H1 (cell line): Measurements from ENCODE around the gene LCE1B. TPM values are rescaled to one million over a fixed set of nuclear protein-coding genes. Genes with fewer than 3 reads are reported as not detected.

Experiments
- CTCF ChIA-PET: fragments of 300-600 bp; sonication (Branson Sonifier 250); formaldehyde crosslinking; loops from one replicate; lab custom pipeline; 2021; ENCODE audit not compliant: partially characterized antibody; lab: Charles Lee
- POLR2A ChIA-PET: fragments of 300-600 bp; sonication (Branson Sonifier 250); formaldehyde crosslinking; loops from one replicate; lab custom pipeline; 2021; ENCODE audit warnings: inconsistent platforms; ENCODE audit not compliant: partially characterized antibody; lab: Charles Lee
- DNase-seq, 2 experiments: peaks; one replicate each; pipeline versions ENCODE4 v3.0.0 to v3.0.0-alpha.2; 2010 to 2022; ENCODE audit warnings: low spot score in 2 of 2, low read depth in 1 of 2, mixed read lengths in 1 of 2
- FAIRE-seq: peaks from 2 replicates; lab custom pipeline; 2011; peaks lifted over from hg19 to GRCh38; lab: Jason Lieb, UNC
- H2AFZ ChIP-seq: 2 replicates; pipeline ENCODE4 v1.8.1; 2012; ENCODE audit warnings: low read length, inconsistent platforms
- H2AK5ac ChIP-seq: 2 replicates; pipeline ENCODE4 v1.6.1; 2013; ENCODE audit warnings: low read depth, low read length
- H2BK120ac ChIP-seq: replicated peaks from 2 replicates; pipeline ENCODE3; 2013; ENCODE audit warnings: low read depth, low read length, inconsistent platforms
- H2BK12ac ChIP-seq: 2 replicates; pipeline ENCODE4 v1.6.1; 2013; ENCODE audit warnings: low read depth, low read length
- H2BK15ac ChIP-seq: 2 replicates; pipeline ENCODE4 v1.6.1; 2013; ENCODE audit warnings: low read length
- H2BK20ac ChIP-seq: 2 replicates; pipeline ENCODE4 v1.6.1; 2013; ENCODE audit warnings: low read length
- H2BK5ac ChIP-seq: 2 replicates; pipeline ENCODE4 v1.6.1; 2013; ENCODE audit warnings: low read depth, low read length
- H3K14ac ChIP-seq: 2 replicates; pipeline ENCODE4 v1.6.1; 2013; ENCODE audit warnings: inconsistent platforms; ENCODE audit not compliant: insufficient read length
- H3K18ac ChIP-seq: 2 replicates; pipeline ENCODE4 v1.6.1; 2013; ENCODE audit warnings: low read length; ENCODE audit errors: extremely low read depth
- H3K23ac ChIP-seq: 2 replicates; pipeline ENCODE4 v1.6.1; 2013; ENCODE audit warnings: inconsistent platforms; ENCODE audit not compliant: insufficient read length
- H3K23me2 ChIP-seq: 2 replicates; pipeline ENCODE4 v1.6.1; 2013; ENCODE audit warnings: low read depth, low read length
- H3K27ac ChIP-seq: 2 replicates; pipeline ENCODE4 v1.6.1; 2011; ENCODE audit warnings: low read depth, low read length, inconsistent platforms
- H3K27me3 ChIP-seq, 4 experiments: replicated peaks in 1 of 4; 1 replicate in 1 of 4; 2 replicates in 3 of 4; pipeline versions ENCODE4 v1.6.1 to v1.8.1; 2011 to 2013; ENCODE audit warnings: low read length in 3 of 4, mild to moderate bottlenecking in 3 of 4, inconsistent platforms in 2 of 4, mixed read lengths in 2 of 4, moderate library complexity in 1 of 4; ENCODE audit not compliant: control insufficient read depth in 3 of 4, insufficient read depth in 3 of 4; ENCODE audit errors: extremely low read depth in 1 of 4
- H3K36me3 ChIP-seq, 4 experiments: 2 replicates each; pipeline versions ENCODE4 v1.6.1 to v1.8.1; 2011 to 2013; ENCODE audit warnings: mild to moderate bottlenecking in 4 of 4, low read length in 3 of 4, moderate library complexity in 2 of 4, control low read depth in 1 of 4, inconsistent platforms in 1 of 4; ENCODE audit not compliant: insufficient read depth in 4 of 4, control insufficient read depth in 2 of 4
- H3K4ac ChIP-seq: replicated peaks from 2 replicates; pipeline ENCODE3; 2013; ENCODE audit warnings: low read length, low read depth, mixed read lengths, inconsistent platforms; ENCODE audit not compliant: insufficient read length
- H3K4me1 ChIP-seq, 4 experiments: replicated peaks in 1 of 4; 1 replicate in 1 of 4; 2 replicates in 3 of 4; pipeline versions ENCODE4 v1.6.1 to v1.8.1; 2011 to 2013; ENCODE audit warnings: low read length in 3 of 4, inconsistent platforms in 2 of 4, mixed read lengths in 1 of 4; ENCODE audit not compliant: insufficient read depth in 4 of 4, control insufficient read depth in 3 of 4
- H3K4me2 ChIP-seq, 2 experiments: 2 replicates each; pipeline versions ENCODE4 v1.6.1 to v1.8.1; 2011 to 2013; ENCODE audit warnings: low read depth in 2 of 2, low read length in 2 of 2, control low read depth in 1 of 2, inconsistent platforms in 1 of 2, mild to moderate bottlenecking in 1 of 2; ENCODE audit not compliant: insufficient read depth in 1 of 2
- H3K4me3 ChIP-seq, 4 experiments: fragments of 200-600, 300-600 bp in 1 of 4; sonication (generic), shearing (Covaris generic), sonication (Bioruptor Twin) in 1 of 4; 2 replicates each; pipeline versions ENCODE4 v1.5.1 to v1.8.1; 2011 to 2016; ENCODE audit warnings: low read length in 4 of 4, low read depth in 3 of 4, control low read depth in 2 of 4, inconsistent platforms in 2 of 4, mild to moderate bottlenecking in 2 of 4, mixed read lengths in 1 of 4, moderate library complexity in 1 of 4; ENCODE audit not compliant: insufficient read depth in 2 of 4; ENCODE audit errors: extremely low read depth in 1 of 4
- H3K56ac ChIP-seq: replicated peaks from 2 replicates; pipeline ENCODE3; 2013; ENCODE audit warnings: low read depth, mild to moderate bottlenecking, mixed read lengths, low read length, inconsistent platforms; ENCODE audit not compliant: insufficient read length
- H3K79me1 ChIP-seq: 2 replicates; pipeline ENCODE4 v1.6.1; 2013; ENCODE audit warnings: low read depth, low read length, control low read depth
- H3K79me2 ChIP-seq, 2 experiments: 2 replicates each; pipeline versions ENCODE4 v1.6.1 to v1.8.1; 2012 to 2013; ENCODE audit warnings: low read length in 2 of 2, mild to moderate bottlenecking in 2 of 2, inconsistent platforms in 1 of 2; ENCODE audit not compliant: insufficient read depth in 2 of 2, control insufficient read depth in 1 of 2
- H3K9ac ChIP-seq, 4 experiments: replicated peaks in 1 of 4; 1 replicate in 1 of 4; 2 replicates in 3 of 4; pipeline versions ENCODE4 v1.6.1 to v1.8.1; 2011 to 2013; ENCODE audit warnings: low read depth in 3 of 4, low read length in 3 of 4, control low read depth in 2 of 4, mild to moderate bottlenecking in 2 of 4, moderate library complexity in 2 of 4, inconsistent platforms in 1 of 4; ENCODE audit errors: extremely low read depth in 1 of 4
- H3K9me3 ChIP-seq, 2 experiments: 2 replicates each; pipeline versions ENCODE4 v1.6.1 to v1.8.1; 2012 to 2013; ENCODE audit warnings: mild to moderate bottlenecking in 2 of 2, moderate library complexity in 2 of 2, control low read depth in 1 of 2, inconsistent platforms in 1 of 2, low read depth in 1 of 2, low read length in 1 of 2, mixed read lengths in 1 of 2; ENCODE audit not compliant: insufficient read depth in 2 of 2
- H4K20me1 ChIP-seq, 2 experiments: replicated peaks in 1 of 2; 2 replicates each; pipeline versions ENCODE3 to v1.8.1; 2011 to 2013; ENCODE audit warnings: inconsistent platforms in 2 of 2, low read length in 2 of 2, mild to moderate bottlenecking in 1 of 2; ENCODE audit not compliant: insufficient read depth in 2 of 2, control insufficient read depth in 1 of 2
- H4K5ac ChIP-seq: 2 replicates; pipeline ENCODE4 v1.6.1; 2013; ENCODE audit warnings: low read length, low read depth, mixed read lengths, inconsistent platforms; ENCODE audit not compliant: insufficient read length
- H4K8ac ChIP-seq: 2 replicates; pipeline ENCODE4 v1.8.0; 2013; ENCODE audit warnings: mild to moderate bottlenecking, moderate library complexity, low read length, inconsistent platforms; ENCODE audit not compliant: insufficient read depth; ENCODE audit errors: extremely low read depth
- H4K91ac ChIP-seq: replicated peaks from 2 replicates; pipeline ENCODE3; 2013; ENCODE audit warnings: low read length, mixed read lengths, inconsistent platforms; ENCODE audit not compliant: insufficient read length
- FOSL1 ChIP-seq: IDR thresholded peaks from 2 replicates; pipeline ENCODE4 v1.6.1; 2011; ENCODE audit warnings: mild to moderate bottlenecking, low read depth, low read length, moderate library complexity; ENCODE audit not compliant: insufficient read depth
- JUND ChIP-seq: IDR thresholded peaks from 2 replicates; pipeline ENCODE4 v1.6.1; 2011; ENCODE audit warnings: mild to moderate bottlenecking, improper control_type of control experiment, low read length
- WGBS, 2 experiments: shearing (Covaris generic) in 1 of 2; methylation state at CpG; one replicate each; pipeline versions ENCODE4 v1.1.6 to v1.1.7; 2013 to 2015; ENCODE audit warnings: low lambda C conversion rate in 2 of 2, mixed read lengths in 2 of 2, inconsistent platforms in 1 of 2, low coverage in 1 of 2, missing lambda C conversion rate in 1 of 2; ENCODE audit not compliant: insufficient replicate concordance in 2 of 2, insufficient coverage in 1 of 2, insufficient read length in 1 of 2; ENCODE audit errors: extremely low coverage in 1 of 2, missing lambda C conversion rate in 1 of 2; 5-methylcytosine and 5-hydroxymethylcytosine counted together
- polyA plus RNA-seq, 7 experiments: library from polyadenylated mRNA; depleted of rRNA in 3 of 7; stranded (reverse) in 5 of 7; unstranded in 2 of 7; fragments of >200 nt in 5 of 7; fragments of 200-250 nt in 2 of 7; gene quantifications; 1 replicate in 5 of 7; 2 replicates in 1 of 7; 4 replicates in 1 of 7; pipeline versions ENCODE4 v1.2.1 to v1.2.3, GENCODE V29; 2011 to 2013; ENCODE audit warnings: missing spikeins in 2 of 7, mixed read lengths in 2 of 7
- total RNA-seq: library from RNA; stranded (reverse); fragmentation: NEBNext Ultra II Directional; extraction: Animal tissue kit (Norgen Biotek cat#: 25700); gene quantifications from 2 replicates; pipeline ENCODE4 v1.2.1, GENCODE V29; 2021
- TF ChIP-seq, protein P1 (sequence below): IDR thresholded peaks from 2 replicates; pipeline ENCODE4 v1.6.1; 2012; ENCODE audit warnings: inconsistent platforms

The LCE1B gene
- total and polyA plus RNA-seq, 2 of the 8 experiments (the other 6 are each of a cell fraction or from before 2014, with no cell fraction given): not detected

GRCh38 chr1:152836870-152837269, 25.1 kb downstream of the LCE1B start:
- no peak overlapping the region for H3K56ac ChIP-seq
- no peak overlapping the region for H3K4me3 ChIP-seq
- no peak overlapping the region for H3K14ac ChIP-seq
- H3K36me3 ChIP-seq: no peaks in the 10 kb centered on the region
- no peak overlapping the region for H2BK120ac ChIP-seq
- WGBS, 2 experiments: 39% methylated on average over 2 of the region's 2 CpGs; no CpG with 5 or more reads in 1 of the 2 experiments
- no peaks in the 10 kb centered on the region for H3K79me1 ChIP-seq
- H3K4me1 ChIP-seq: no peaks in the 10 kb centered on the region
- H2BK5ac ChIP-seq: no peak overlapping the region
- H3K9me3 ChIP-seq: peaks cover 37 to 42% of the 10 kb centered on the region in 2 experiments
- no peak overlapping the region for H2AFZ ChIP-seq
- H3K4ac ChIP-seq: no peak overlapping the region
- no peak overlapping the region for H2BK20ac ChIP-seq
- no peak overlapping the region for H2BK15ac ChIP-seq
- no peak overlapping the region for H3K18ac ChIP-seq
- no peak overlapping the region for H3K27ac ChIP-seq
- H3K79me2 ChIP-seq: no peaks in the 10 kb centered on the region
- H4K20me1 ChIP-seq: no peaks in the 10 kb centered on the region
- POLR2A ChIA-PET: no interaction called here
- no peak for FAIRE-seq
- no peak overlapping the region for H4K5ac ChIP-seq
- no peaks in the 10 kb centered on the region for H3K27me3 ChIP-seq
- H3K23ac ChIP-seq: no peak overlapping the region
- H2BK12ac ChIP-seq: no peak overlapping the region
- CTCF ChIA-PET: no interaction called here
- DNase-seq: no peak
- H3K9ac ChIP-seq: no peak overlapping the region
- no peak overlapping the region for H4K8ac ChIP-seq
- no peak overlapping the region for H3K4me2 ChIP-seq
- no peak overlapping the region for H4K91ac ChIP-seq
- H3K23me2 ChIP-seq: no peaks in the 10 kb centered on the region
- no peak overlapping the region for H2AK5ac ChIP-seq
- no peak for TF ChIP-seq FOSL1
- no peak for TF ChIP-seq JUND
- TF ChIP-seq, protein P1, sequence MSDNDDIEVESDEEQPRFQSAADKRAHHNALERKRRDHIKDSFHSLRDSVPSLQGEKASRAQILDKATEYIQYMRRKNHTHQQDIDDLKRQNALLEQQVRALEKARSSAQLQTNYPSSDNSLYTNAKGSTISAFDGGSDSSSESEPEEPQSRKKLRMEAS: no peak
- TF ChIP-seq, all 59 proteins: peak for 0
